ENCODE measurements around the gene CORIN.

Gene CORIN

DNA sequence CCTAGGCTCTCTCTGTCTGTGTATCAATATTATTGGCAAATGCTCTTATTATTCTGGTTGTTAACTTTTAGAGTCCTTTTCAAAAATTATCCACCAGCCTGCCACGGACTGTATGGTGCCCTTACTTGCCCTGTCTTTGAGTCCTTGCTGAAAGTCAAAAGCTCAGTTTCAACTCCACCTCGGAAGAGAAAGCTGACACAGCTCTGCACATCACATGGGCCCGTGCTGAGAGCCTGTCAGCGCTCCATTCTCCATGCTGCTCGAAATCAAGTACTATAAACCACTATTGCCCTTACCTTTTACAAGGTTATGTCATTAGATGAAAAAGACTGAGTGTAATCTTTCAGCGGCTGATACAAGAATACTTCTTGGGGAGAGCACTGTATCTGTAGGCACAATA, 141.0 kb downstream of the CORIN start:
- H3K27ac ChIP-seq (ENCODE audit: extremely low read depth, low read depth, low read length): no peak overlapping the region
- POLR2A ChIA-PET: no interaction called here
- H3K36me3 ChIP-seq (ENCODE audit: control insufficient read depth in 2 of 2, insufficient read depth in 1 of 2, low read length in 2 of 2): no peaks in the 10 kb centered on the region
- no peaks in the 10 kb centered on the region for H3K9me3 ChIP-seq (ENCODE audit: control insufficient read depth, insufficient read depth, low read depth, low read length)
- no peak overlapping the region for H3K4me3 ChIP-seq (ENCODE audit: low read depth, low read length)
- CTCF ChIA-PET: interaction anchor here (0.6 to 1.2 kb wide), 4 partner anchors 9 to 412 kb away, joined by 3 to 4 read pairs (median 4); no protein-coding TSS in a partner anchor
- H3K4me1 ChIP-seq (ENCODE audit: control insufficient read depth, insufficient read depth, low read length): no peaks in the 10 kb centered on the region
- TF ChIP-seq, protein P1, sequence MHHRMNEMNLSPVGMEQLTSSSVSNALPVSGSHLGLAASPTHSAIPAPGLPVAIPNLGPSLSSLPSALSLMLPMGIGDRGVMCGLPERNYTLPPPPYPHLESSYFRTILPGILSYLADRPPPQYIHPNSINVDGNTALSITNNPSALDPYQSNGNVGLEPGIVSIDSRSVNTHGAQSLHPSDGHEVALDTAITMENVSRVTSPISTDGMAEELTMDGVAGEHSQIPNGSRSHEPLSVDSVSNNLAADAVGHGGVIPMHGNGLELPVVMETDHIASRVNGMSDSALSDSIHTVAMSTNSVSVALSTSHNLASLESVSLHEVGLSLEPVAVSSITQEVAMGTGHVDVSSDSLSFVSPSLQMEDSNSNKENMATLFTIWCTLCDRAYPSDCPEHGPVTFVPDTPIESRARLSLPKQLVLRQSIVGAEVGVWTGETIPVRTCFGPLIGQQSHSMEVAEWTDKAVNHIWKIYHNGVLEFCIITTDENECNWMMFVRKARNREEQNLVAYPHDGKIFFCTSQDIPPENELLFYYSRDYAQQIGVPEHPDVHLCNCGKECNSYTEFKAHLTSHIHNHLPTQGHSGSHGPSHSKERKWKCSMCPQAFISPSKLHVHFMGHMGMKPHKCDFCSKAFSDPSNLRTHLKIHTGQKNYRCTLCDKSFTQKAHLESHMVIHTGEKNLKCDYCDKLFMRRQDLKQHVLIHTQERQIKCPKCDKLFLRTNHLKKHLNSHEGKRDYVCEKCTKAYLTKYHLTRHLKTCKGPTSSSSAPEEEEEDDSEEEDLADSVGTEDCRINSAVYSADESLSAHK (tag by site-specific recombination; IDR thresholded peaks at IDR 0.05): no peak
- TF ChIP-seq, protein P2, sequence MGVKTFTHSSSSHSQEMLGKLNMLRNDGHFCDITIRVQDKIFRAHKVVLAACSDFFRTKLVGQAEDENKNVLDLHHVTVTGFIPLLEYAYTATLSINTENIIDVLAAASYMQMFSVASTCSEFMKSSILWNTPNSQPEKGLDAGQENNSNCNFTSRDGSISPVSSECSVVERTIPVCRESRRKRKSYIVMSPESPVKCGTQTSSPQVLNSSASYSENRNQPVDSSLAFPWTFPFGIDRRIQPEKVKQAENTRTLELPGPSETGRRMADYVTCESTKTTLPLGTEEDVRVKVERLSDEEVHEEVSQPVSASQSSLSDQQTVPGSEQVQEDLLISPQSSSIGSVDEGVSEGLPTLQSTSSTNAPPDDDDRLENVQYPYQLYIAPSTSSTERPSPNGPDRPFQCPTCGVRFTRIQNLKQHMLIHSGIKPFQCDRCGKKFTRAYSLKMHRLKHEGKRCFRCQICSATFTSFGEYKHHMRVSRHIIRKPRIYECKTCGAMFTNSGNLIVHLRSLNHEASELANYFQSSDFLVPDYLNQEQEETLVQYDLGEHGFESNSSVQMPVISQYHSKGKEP (tag by site-specific recombination; IDR thresholded peaks at IDR 0.05): no peak
- TF ChIP-seq ZNF174 (tag by site-specific recombination; IDR thresholded peaks at IDR 0.05) (no peak), ZNF23 (tag by site-specific recombination; IDR thresholded peaks at IDR 0.05; ENCODE audit: borderline replicate concordance) (no peak), KLF7 (tag by site-specific recombination; IDR thresholded peaks at IDR 0.05; ENCODE audit: borderline replicate concordance) (no peak), ZNF184 (tag by site-specific recombination; IDR thresholded peaks at IDR 0.05) (no peak), YY2 (tag by site-specific recombination; IDR thresholded peaks at IDR 0.05) (no peak), ZNF555 (tag by site-specific recombination; conservative IDR thresholded peaks at IDR 0.05) (no peak), ZNF133 (tag by site-specific recombination; IDR thresholded peaks at IDR 0.05) (no peak), ZNF202 (tag by site-specific recombination; IDR thresholded peaks at IDR 0.05; ENCODE audit: borderline replicate concordance) (no peak), ZFP69B (tag by site-specific recombination; IDR thresholded peaks at IDR 0.05) (no peak), ZNF510 (tag by site-specific recombination; IDR thresholded peaks at IDR 0.05; ENCODE audit: insufficient replicate concordance) (no peak), ZNF571 (tag by site-specific recombination; IDR thresholded peaks at IDR 0.05) (no peak)
- TF ChIP-seq, protein P3, sequence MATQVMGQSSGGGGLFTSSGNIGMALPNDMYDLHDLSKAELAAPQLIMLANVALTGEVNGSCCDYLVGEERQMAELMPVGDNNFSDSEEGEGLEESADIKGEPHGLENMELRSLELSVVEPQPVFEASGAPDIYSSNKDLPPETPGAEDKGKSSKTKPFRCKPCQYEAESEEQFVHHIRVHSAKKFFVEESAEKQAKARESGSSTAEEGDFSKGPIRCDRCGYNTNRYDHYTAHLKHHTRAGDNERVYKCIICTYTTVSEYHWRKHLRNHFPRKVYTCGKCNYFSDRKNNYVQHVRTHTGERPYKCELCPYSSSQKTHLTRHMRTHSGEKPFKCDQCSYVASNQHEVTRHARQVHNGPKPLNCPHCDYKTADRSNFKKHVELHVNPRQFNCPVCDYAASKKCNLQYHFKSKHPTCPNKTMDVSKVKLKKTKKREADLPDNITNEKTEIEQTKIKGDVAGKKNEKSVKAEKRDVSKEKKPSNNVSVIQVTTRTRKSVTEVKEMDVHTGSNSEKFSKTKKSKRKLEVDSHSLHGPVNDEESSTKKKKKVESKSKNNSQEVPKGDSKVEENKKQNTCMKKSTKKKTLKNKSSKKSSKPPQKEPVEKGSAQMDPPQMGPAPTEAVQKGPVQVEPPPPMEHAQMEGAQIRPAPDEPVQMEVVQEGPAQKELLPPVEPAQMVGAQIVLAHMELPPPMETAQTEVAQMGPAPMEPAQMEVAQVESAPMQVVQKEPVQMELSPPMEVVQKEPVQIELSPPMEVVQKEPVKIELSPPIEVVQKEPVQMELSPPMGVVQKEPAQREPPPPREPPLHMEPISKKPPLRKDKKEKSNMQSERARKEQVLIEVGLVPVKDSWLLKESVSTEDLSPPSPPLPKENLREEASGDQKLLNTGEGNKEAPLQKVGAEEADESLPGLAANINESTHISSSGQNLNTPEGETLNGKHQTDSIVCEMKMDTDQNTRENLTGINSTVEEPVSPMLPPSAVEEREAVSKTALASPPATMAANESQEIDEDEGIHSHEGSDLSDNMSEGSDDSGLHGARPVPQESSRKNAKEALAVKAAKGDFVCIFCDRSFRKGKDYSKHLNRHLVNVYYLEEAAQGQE (tag by site-specific recombination; IDR thresholded peaks at IDR 0.05): no peak

DNA sequence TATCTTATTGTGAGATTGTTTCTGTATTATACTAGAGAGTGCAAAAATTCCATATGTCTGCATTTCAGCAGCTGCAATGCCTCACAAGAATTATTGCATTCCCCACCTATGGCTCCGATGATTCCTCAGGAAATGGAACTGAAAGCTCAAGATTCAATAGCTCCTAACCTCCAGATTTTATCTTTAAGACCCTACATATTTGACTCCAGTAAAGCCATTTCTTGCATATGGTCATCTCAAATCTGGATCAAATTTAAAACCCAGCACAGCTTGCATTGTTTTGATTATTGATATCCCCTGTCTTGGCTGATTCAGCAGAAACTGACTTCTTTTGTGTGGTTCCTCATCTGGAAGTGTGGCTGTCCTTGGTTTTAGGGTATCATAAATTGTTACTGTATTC, 142.6 kb downstream of the CORIN start:
- POLR2A ChIA-PET: no interaction called here
- CTCF ChIA-PET: interaction anchor here (0.5 kb wide), 1 partner anchor 336 kb away, joined by 3 read pairs; no protein-coding TSS in a partner anchor

More for the DNA sequence above, 142.6 kb downstream of the CORIN start:
- H3K4me1 ChIP-seq (ENCODE audit: control insufficient read depth, insufficient read depth, low read length): no peaks in the 10 kb centered on the region
- no peak overlapping the region for H3K27ac ChIP-seq (ENCODE audit: extremely low read depth, low read depth, low read length)
- no peak overlapping the region for H3K4me3 ChIP-seq (ENCODE audit: low read depth, low read length)
- TF ChIP-seq ZNF621 (tag by site-specific recombination; IDR thresholded peaks at IDR 0.05) (no peak), ZNF629 (tag by site-specific recombination; IDR thresholded peaks at IDR 0.05) (no peak), GLIS2 (tag by site-specific recombination; IDR thresholded peaks at IDR 0.05) (no peak)
- TF ChIP-seq, protein P4, sequence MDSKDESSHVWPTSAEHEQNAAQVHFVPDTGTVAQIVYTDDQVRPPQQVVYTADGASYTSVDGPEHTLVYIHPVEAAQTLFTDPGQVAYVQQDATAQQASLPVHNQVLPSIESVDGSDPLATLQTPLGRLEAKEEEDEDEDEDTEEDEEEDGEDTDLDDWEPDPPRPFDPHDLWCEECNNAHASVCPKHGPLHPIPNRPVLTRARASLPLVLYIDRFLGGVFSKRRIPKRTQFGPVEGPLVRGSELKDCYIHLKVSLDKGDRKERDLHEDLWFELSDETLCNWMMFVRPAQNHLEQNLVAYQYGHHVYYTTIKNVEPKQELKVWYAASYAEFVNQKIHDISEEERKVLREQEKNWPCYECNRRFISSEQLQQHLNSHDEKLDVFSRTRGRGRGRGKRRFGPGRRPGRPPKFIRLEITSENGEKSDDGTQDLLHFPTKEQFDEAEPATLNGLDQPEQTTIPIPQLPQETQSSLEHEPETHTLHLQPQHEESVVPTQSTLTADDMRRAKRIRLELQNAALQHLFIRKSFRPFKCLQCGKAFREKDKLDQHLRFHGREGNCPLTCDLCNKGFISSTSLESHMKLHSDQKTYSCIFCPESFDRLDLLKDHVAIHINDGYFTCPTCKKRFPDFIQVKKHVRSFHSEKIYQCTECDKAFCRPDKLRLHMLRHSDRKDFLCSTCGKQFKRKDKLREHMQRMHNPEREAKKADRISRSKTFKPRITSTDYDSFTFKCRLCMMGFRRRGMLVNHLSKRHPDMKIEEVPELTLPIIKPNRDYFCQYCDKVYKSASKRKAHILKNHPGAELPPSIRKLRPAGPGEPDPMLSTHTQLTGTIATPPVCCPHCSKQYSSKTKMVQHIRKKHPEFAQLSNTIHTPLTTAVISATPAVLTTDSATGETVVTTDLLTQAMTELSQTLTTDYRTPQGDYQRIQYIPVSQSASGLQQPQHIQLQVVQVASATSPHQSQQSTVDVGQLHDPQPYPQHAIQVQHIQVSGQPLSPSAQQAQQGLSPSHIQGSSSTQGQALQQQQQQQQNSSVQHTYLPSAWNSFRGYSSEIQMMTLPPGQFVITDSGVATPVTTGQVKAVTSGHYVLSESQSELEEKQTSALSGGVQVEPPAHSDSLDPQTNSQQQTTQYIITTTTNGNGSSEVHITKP (tag by site-specific recombination; IDR thresholded peaks at IDR 0.05): no peak
- TF ChIP-seq, protein P5, sequence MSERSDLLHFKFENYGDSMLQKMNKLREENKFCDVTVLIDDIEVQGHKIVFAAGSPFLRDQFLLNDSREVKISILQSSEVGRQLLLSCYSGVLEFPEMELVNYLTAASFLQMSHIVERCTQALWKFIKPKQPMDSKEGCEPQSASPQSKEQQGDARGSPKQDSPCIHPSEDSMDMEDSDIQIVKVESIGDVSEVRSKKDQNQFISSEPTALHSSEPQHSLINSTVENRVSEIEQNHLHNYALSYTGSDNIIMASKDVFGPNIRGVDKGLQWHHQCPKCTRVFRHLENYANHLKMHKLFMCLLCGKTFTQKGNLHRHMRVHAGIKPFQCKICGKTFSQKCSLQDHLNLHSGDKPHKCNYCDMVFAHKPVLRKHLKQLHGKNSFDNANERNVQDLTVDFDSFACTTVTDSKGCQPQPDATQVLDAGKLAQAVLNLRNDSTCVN (tag by site-specific recombination; optimal IDR thresholded peaks at IDR 0.05): no peak
- H3K36me3 ChIP-seq (ENCODE audit: control insufficient read depth in 2 of 2, insufficient read depth in 1 of 2, low read length in 2 of 2): no peaks in the 10 kb centered on the region
- no peaks in the 10 kb centered on the region for H3K9me3 ChIP-seq (ENCODE audit: control insufficient read depth, insufficient read depth, low read depth, low read length)
